Posterior vena cava (tissue), 2 donors: ENCODE measurements around the gene CNGA2. TPM values are rescaled to one million over a fixed set of nuclear protein-coding genes. Genes with fewer than 3 reads are reported as not detected.
A peak's percentile ranks its signal among the peaks of the same experiment; 100 is the strongest.

Source experiments
- DNase-seq: peaks from one replicate; pipeline ENCODE4 v3.0.0-alpha.2; 2020; ENCODE audit warnings: low spot score
- intact Hi-C, 2 donors: fragments of 100-400 bp; cut with DNase I; formaldehyde crosslinking; loops; one replicate each; pipeline versions ENCODE4 v1.14.1 to v1.14.2; 2022 to 2023
- total RNA-seq, 2 donors: library from RNA; stranded (reverse); fragmentation: NEBNext Ultra II Directional; extraction: Animal tissue kit (Norgen Biotek cat#: 25700); gene quantifications; one replicate each; pipeline ENCODE4 v1.2.1, GENCODE V29; 2021
- donor health status: DM: yes; HTN: yes; CAD: no.
- donor health status: DM: yes; HTN: yes; CAD: no.

Gene CNGA2
- total RNA-seq, 2 donors from 2014 or later = not detected

DNA sequence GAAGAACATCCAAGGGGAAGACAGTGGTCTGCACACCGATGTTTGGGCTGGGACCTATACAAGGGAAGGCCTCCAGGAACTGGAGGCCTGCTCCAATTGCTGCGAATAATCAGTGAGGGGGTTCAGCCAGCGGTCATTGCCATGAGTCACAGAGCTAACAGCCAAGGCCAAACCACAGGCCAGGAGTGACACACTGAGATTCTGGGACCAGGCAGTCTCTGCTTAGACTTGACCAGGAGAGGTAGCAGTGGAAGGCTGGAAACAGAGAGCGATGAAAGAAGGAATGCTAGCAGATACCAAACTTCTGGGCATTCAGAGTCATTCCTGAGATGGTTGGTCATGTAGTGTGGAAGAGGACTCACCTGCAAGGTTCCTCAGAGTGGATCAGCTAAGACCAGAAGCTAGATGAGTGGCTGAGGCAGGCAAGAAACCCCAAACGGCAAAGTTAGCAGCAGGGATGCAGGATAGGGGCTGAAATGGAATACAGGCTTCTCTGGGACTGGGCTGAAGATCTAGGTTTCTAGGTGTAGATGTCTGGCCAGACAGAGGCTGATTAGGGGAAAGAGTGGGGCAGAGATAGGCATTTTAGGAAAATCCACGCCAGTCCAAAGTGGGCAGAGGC lies 54.7 kb downstream of the CNGA2 start:
- peak; percentile 90 for DNase-seq
- intact Hi-C loops = no loop called here

DNA sequence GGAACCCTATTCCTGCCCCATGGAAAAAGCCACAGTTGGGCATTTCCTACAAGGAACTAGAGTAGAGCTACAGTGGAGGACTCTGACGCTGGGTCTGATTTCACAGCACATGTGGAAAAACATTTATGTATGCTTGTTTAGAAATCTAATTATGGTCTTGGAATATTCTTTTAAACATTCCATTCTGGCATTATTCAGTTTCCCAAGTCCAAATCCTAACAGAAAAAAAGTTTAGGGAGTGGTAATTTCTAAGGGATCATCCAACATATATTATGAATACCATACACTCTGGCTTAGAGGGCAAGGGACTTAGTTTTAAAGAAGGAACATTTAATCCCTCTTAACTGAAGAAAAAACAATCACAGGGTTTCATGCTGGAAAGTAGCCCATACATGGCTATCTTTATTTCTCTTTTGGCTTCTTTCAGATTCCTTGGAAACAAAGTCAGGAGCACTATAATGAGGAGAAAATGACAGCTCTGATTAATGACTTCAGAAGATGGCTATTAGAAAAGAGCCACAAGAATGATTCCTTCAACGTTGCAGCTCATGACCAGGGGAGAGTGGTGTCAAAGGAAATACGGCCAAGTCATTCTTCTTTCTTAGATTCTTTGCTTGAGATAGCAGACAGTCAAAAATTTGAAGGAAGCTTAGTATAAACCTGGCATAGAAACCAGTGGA lies 56.1 kb downstream of the CNGA2 start:
- DNase-seq = no peak
- intact Hi-C loops = no loop called here

GRCh38 chrX:151791961-151792360 lies 57.4 kb downstream of the CNGA2 start:
- no peak for DNase-seq
- intact Hi-C loops = no loop called here

- DNase-seq = no peak
- intact Hi-C loops = no loop called here
These were observed 58.0 kb downstream of the CNGA2 start for GRCh38 chrX:151792505-151792904.

DNA sequence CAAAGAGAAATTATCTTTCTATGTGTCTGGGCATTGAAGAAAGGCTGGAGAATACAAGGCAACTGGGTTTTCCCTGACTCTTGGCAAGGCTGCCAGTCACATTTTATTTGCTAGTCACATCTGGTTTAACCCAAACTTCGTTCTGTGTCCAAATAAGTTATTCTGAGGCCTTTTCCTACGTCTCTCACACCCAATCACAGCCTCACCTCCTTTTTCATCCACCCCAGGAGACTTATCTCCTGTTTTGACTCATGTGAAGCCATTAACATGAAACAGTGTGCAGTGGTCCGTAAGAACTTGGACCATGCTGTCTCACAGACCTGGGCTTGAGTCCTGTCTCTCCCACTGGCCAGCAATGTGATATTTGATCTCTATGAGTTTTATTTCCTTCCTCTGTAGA lies 59.3 kb downstream of the CNGA2 start:
- intact Hi-C loops = no loop called here
- no peak for DNase-seq

Other genes with a start within 250 kb of the CNGA2 start
- not detected for gene PASD1, start 171.1 kb upstream of the CNGA2 start, total RNA-seq
- gene PRRG3, start 39.3 kb upstream of the CNGA2 start, total RNA-seq = 1 to 10 TPM in 1 of 2 donors, under 1 TPM in 1; 0.86 to 5.1 TPM
- gene FATE1, start 18.7 kb upstream of the CNGA2 start, total RNA-seq = not detected
- not detected for gene MAGEA4, start 178.1 kb downstream of the CNGA2 start, total RNA-seq
- 10 to 100 TPM; 19.2 to 24.4 TPM for gene GABRE, start 239.9 kb downstream of the CNGA2 start, total RNA-seq